GM12878 (cell line): ENCODE data around the gene WDR74. TPM values are rescaled to one million over a fixed set of nuclear protein-coding genes. Genes with fewer than 3 reads are reported as not detected.

Experiments used
- BCLAF1 ChIP-seq: fragments of 450-650 bp; IDR thresholded peaks from 2 replicates; pipeline ENCODE4 v1.6.1; 2017; ENCODE audit warnings: antibody characterized with exemption, mild to moderate bottlenecking, moderate library complexity
- BHLHE40 ChIP-seq, 2 experiments: fragments of 450-650 bp in 1 of 2; IDR thresholded peaks; 2 replicates each; pipeline ENCODE4 v1.6.1; 2011 to 2017; ENCODE audit warnings: low read depth in 2 of 2, borderline replicate concordance in 1 of 2, improper control_type of control experiment in 1 of 2, low read length in 1 of 2, mild to moderate bottlenecking in 1 of 2
- BRCA1 ChIP-seq: IDR thresholded peaks from 2 replicates; pipeline ENCODE4 v1.6.1; 2011; ENCODE audit warnings: low read depth, low read length, improper control_type of control experiment
- CTCF ChIP-seq, 3 experiments: IDR thresholded peaks in 2 of 3; conservative IDR thresholded peaks in 1 of 3; 2 replicates each; pipeline ENCODE4 v1.5.1; 2011; ENCODE audit warnings: low read depth in 3 of 3, low read length in 3 of 3, mild to moderate bottlenecking in 3 of 3, control low read depth in 2 of 3, moderate library complexity in 2 of 3, inconsistent platforms in 1 of 3, mixed read lengths in 1 of 3; ENCODE audit not compliant: control insufficient read depth in 2 of 3, insufficient read depth in 1 of 3; ENCODE audit errors: extremely low read depth in 1 of 3
- E4F1 ChIP-seq: fragments of 450-650 bp; IDR thresholded peaks from 2 replicates; pipeline ENCODE4 v1.6.1; 2018; ENCODE audit warnings: borderline replicate concordance, mild to moderate bottlenecking; ENCODE audit not compliant: partially characterized antibody
- ELK1 ChIP-seq: IDR thresholded peaks from 2 replicates; pipeline ENCODE4 v1.6.1; 2012; ENCODE audit warnings: low read depth, low read length, improper control_type of control experiment
- GATAD2B ChIP-seq: fragments of 450-650 bp; conservative IDR thresholded peaks from 2 replicates; pipeline ENCODE4 v1.6.1; 2017; ENCODE audit warnings: low read depth, mild to moderate bottlenecking, moderate library complexity
- KLF5 ChIP-seq: fragments of 450-650 bp; IDR thresholded peaks from 2 replicates; pipeline ENCODE4 v1.6.1; 2014; ENCODE audit warnings: mild to moderate bottlenecking; ENCODE audit not compliant: partially characterized antibody
- NKRF ChIP-seq: fragments of 450-650 bp; conservative IDR thresholded peaks from 2 replicates; pipeline ENCODE4 v1.6.1; 2017; ENCODE audit warnings: mild to moderate bottlenecking, moderate library complexity
- PAX5 ChIP-seq: IDR thresholded peaks from 2 replicates; pipeline ENCODE4 v1.6.1; 2011; ENCODE audit warnings: low read depth, low read length, borderline replicate concordance
- RUNX3 ChIP-seq: IDR thresholded peaks from 2 replicates; pipeline ENCODE4 v1.6.1; 2012; ENCODE audit warnings: low read length, inconsistent platforms
- SP1 ChIP-seq: IDR thresholded peaks from one replicate; pipeline ENCODE4 v1.6.1; 2011; ENCODE audit warnings: low read depth, low read length
- WRNIP1 ChIP-seq: IDR thresholded peaks from 2 replicates; pipeline ENCODE4 v1.6.1; 2011; ENCODE audit warnings: low read depth, low read length, improper control_type of control experiment, borderline replicate concordance
- polyA plus RNA-seq, 11 experiments: library from polyadenylated mRNA; depleted of rRNA in 4 of 11; unstranded in 6 of 11; stranded (reverse) in 5 of 11; fragments of >200 nt; fragmentation: Nextera tagmentation in 4 of 11; fragmentation: Illumina TruSeq in 1 of 11; extraction: Ambion mirVana in 4 of 11; extraction: Trizol in 1 of 11; gene quantifications; 1 replicate in 1 of 11; 2 replicates in 10 of 11; pipeline versions ENCODE4 v1.2.1 to v1.2.3, GENCODE V29; 2011 to 2016; ENCODE audit warnings: inconsistent platforms in 2 of 11, missing spikeins in 2 of 11, low read depth in 1 of 11
- total RNA-seq, 4 experiments: library from RNA; depleted of rRNA in 3 of 4; stranded (reverse); fragments of >200 nt in 3 of 4; fragmentation: Illumina TruSeq in 1 of 4; extraction: Trizol in 1 of 4; gene quantifications; 2 replicates each; pipeline versions ENCODE4 v1.2.1 to v1.2.3, GENCODE V29; 2013 to 2021

Gene WDR74
- total and polyA plus RNA-seq, 10 of the 15 experiments (the other 5 are each of a cell fraction or from before 2014, with no cell fraction given) = 18.2 to 103 (median 60.7) TPM

- no peak for TF ChIP-seq BCLAF1
- TF ChIP-seq CTCF (IDR thresholded peaks at IDR 0.05 in 2 of 3, conservative IDR thresholded peaks at IDR 0.05 in 1 of 3; ENCODE audit: control insufficient read depth in 2 of 3, extremely low read depth in 1 of 3, insufficient read depth in 1 of 3, low read depth in 3 of 3, low read length in 3 of 3) = peak; percentile 65 to 75 (median 74)
- TF ChIP-seq E4F1 = peak; percentile 61
- TF ChIP-seq WRNIP1 = no peak
- peak; percentile 65; the same call in 1 of the 2 replicates for TF ChIP-seq ELK1
- TF ChIP-seq NKRF = peak; percentile 86
- peak; percentile 60 for TF ChIP-seq GATAD2B
- no peak for TF ChIP-seq KLF5
- TF ChIP-seq RUNX3 = peak; percentile 47; the same call in 1 of the 2 replicates
- TF ChIP-seq BHLHE40 (IDR thresholded peaks at IDR 0.05; ENCODE audit: borderline replicate concordance in 1 of 2, low read depth in 2 of 2, low read length in 1 of 2) = peak; percentile 10 to 24; a peak in 1 of 4 replicates
- TF ChIP-seq PAX5 = 0 out of 2 replicates have a peak, but pooled peaks have one; percentile 12
- TF ChIP-seq BRCA1 = no peak
- peak; percentile 64 for TF ChIP-seq SP1
Observed at GRCh38 chr11:62787005-62787759, 52.2 kb downstream of the WDR74 start, which contains the start of gene TMEM179B (continued).
